Activated CD4-positive, CD25-positive, alpha-beta regulatory T cell treated with anti-CD3 and anti-CD28 coated beads, Interleukin-2, amount 50 U/mL, for 72 hours (primary cell): Measurements from ENCODE around the gene MAGOH.
A peak's percentile ranks its signal among the peaks of the same experiment; 100 is the strongest.
"Not testable (repeated sequence)": the region's sequence is repeated elsewhere in the genome, so short reads cannot be mapped to it uniquely, and the experiment has no call there.

Experiments used
- DNase-seq: peaks from one replicate; pipeline ENCODE4 v3.0.0; 2021

Gene MAGOH

GRCh38 chr1:53219711-53220110 lies 18.6 kb downstream of the MAGOH start:
- no peak for DNase-seq

GRCh38 chr1:53218201-53218600 lies 20.1 kb downstream of the MAGOH start:
- no peak for DNase-seq

- no peak for DNase-seq
These were observed 23.9 kb downstream of the MAGOH start for GRCh38 chr1:53214376-53214940.

GRCh38 chr1:53210954-53211353 lies 27.4 kb downstream of the MAGOH start:
- no peak for DNase-seq

GRCh38 chr1:53210352-53210751 lies 28.0 kb downstream of the MAGOH start:
- DNase-seq = no peak

- no peak for DNase-seq
These were observed 30.6 kb downstream of the MAGOH start for GRCh38 chr1:53207726-53208125.

- DNase-seq = no peak
These were observed 31.5 kb downstream of the MAGOH start for GRCh38 chr1:53206735-53207379.

GRCh38 chr1:53206083-53206685 lies 32.1 kb downstream of the MAGOH start:
- not testable (repeated sequence) for DNase-seq

- DNase-seq = not testable (repeated sequence)
These were observed 32.8 kb downstream of the MAGOH start for GRCh38 chr1:53205496-53205895.

GRCh38 chr1:53203466-53203865 lies 34.9 kb downstream of the MAGOH start:
- DNase-seq = no peak

GRCh38 chr1:53198241-53198651 lies 40.1 kb downstream of the MAGOH start:
- no peak for DNase-seq

GRCh38 chr1:53197291-53198200 lies 40.8 kb downstream of the MAGOH start:
- DNase-seq = no peak

GRCh38 chr1:53196485-53197290 lies 41.6 kb downstream of the MAGOH start, which contains the start of gene CPT2:
TSS of gene CPT2 (plus strand) at chr1:53196824. CDS start at chr1:53196944, 120 bp downstream.
- peak; percentile 93 for DNase-seq

- no peak for DNase-seq
These were observed 42.3 kb downstream of the MAGOH start for GRCh38 chr1:53196017-53196484.

GRCh38 chr1:53195246-53196016 lies 42.9 kb downstream of the MAGOH start:
- no peak for DNase-seq

GRCh38 chr1:53190210-53190611 lies 48.1 kb downstream of the MAGOH start:
- no peak for DNase-seq

GRCh38 chr1:53189061-53189460 lies 49.3 kb downstream of the MAGOH start:
- no peak for DNase-seq

GRCh38 chr1:53188099-53188498 lies 50.2 kb downstream of the MAGOH start:
- DNase-seq = no peak

GRCh38 chr1:53187401-53187800 lies 50.9 kb downstream of the MAGOH start:
- DNase-seq = no peak

GRCh38 chr1:53186533-53186932 lies 51.8 kb downstream of the MAGOH start:
- no peak for DNase-seq

GRCh38 chr1:53185955-53186297 lies 52.4 kb downstream of the MAGOH start:
- DNase-seq = not testable (repeated sequence)
